K562 treated with DMSO at 1 percent for 4 hours (cell line): Measurements from ENCODE around the gene COPRS. TPM values are rescaled to one million over a fixed set of nuclear protein-coding genes. Genes with fewer than 3 reads are reported as not detected.

ENCODE experiments used
- total RNA-seq: library from RNA; unstranded; fragments of 300-600 nt; gene quantifications from 2 replicates; pipeline ENCODE4 v1.2.3, GENCODE V29; 2022; ENCODE audit not compliant: insufficient read depth

COPRS gene, protein sequence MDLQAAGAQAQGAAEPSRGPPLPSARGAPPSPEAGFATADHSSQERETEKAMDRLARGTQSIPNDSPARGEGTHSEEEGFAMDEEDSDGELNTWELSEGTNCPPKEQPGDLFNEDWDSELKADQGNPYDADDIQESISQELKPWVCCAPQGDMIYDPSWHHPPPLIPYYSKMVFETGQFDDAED
- 58.3 and 80.4 TPM in 2 replicates for total RNA-seq

GRCh38 chr17:31858642-31859486 lies at the start of gene COPRS:
TSS of gene COPRS (minus strand) at chr17:31859244. CDS start at chr17:31859199, 45 bp downstream.

Other genes with a start within 250 kb of the COPRS start
- gene UTP6, start 42.5 kb upstream of the COPRS start, total RNA-seq: 29.9 and 37.1 TPM in 2 replicates
- 25.4 and 28.9 TPM in 2 replicates for gene SUZ12, start 77.8 kb upstream of the COPRS start, total RNA-seq
- 10.0 and 12.8 TPM in 2 replicates for gene LRRC37B, start 148.1 kb upstream of the COPRS start, total RNA-seq